A673 (cell line): Measurements from ENCODE around the gene GYG1.

Experiments
- EZH2 ChIP-seq: fragments of 200-600 bp; sonication (generic); IDR thresholded peaks from 2 replicates; pipeline ENCODE4 v1.6.1; 2017; ENCODE audit warnings: borderline replicate concordance, low read depth, mild to moderate bottlenecking, mixed read lengths, antibody characterized with exemption, low read length; ENCODE audit not compliant: poor library complexity, severe bottlenecking
- TF ChIP-seq, protein P1 (sequence below): fragments of 300-800, 200-600 bp; sonication (generic); conservative IDR thresholded peaks from 2 replicates; pipeline ENCODE4 v1.5.1; 2017; ENCODE audit warnings: low read depth, mild to moderate bottlenecking, antibody characterized with exemption, low read length, moderate library complexity, mixed read lengths

- TF ChIP-seq, protein P1, sequence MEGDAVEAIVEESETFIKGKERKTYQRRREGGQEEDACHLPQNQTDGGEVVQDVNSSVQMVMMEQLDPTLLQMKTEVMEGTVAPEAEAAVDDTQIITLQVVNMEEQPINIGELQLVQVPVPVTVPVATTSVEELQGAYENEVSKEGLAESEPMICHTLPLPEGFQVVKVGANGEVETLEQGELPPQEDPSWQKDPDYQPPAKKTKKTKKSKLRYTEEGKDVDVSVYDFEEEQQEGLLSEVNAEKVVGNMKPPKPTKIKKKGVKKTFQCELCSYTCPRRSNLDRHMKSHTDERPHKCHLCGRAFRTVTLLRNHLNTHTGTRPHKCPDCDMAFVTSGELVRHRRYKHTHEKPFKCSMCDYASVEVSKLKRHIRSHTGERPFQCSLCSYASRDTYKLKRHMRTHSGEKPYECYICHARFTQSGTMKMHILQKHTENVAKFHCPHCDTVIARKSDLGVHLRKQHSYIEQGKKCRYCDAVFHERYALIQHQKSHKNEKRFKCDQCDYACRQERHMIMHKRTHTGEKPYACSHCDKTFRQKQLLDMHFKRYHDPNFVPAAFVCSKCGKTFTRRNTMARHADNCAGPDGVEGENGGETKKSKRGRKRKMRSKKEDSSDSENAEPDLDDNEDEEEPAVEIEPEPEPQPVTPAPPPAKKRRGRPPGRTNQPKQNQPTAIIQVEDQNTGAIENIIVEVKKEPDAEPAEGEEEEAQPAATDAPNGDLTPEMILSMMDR = no peak
- no peak for TF ChIP-seq EZH2
Measured at GRCh38 chr3:149055575-149055974, 64.2 kb downstream of the GYG1 start.
